Chondrocyte (in vitro differentiated cells): Measurements from ENCODE around the gene ACHE. TPM values are rescaled to one million over a fixed set of nuclear protein-coding genes. Genes with fewer than 3 reads are reported as not detected.
A peak's percentile ranks its signal among the peaks of the same experiment; 100 is the strongest.

ENCODE experiments used
- DNase-seq: peaks from one replicate; pipeline ENCODE4 v3.0.0; 2021; ENCODE audit warnings: mixed read lengths, low spot score
- H3K27ac Mint-ChIP-seq: one replicate; pipeline ENCODE4 v1.8.0; 2021; ENCODE audit warnings: mild to moderate bottlenecking, moderate library complexity, mixed read lengths; ENCODE audit not compliant: unreplicated experiment
- H3K27me3 Mint-ChIP-seq: 2 replicates; pipeline ENCODE4 v1.8.0; 2021; ENCODE audit warnings: low read depth, mixed read lengths
- H3K36me3 Mint-ChIP-seq: 2 replicates; pipeline ENCODE4 v1.8.0; 2021; ENCODE audit warnings: low read depth, mixed read lengths
- H3K4me1 Mint-ChIP-seq: 2 replicates; pipeline ENCODE4 v1.8.0; 2021; ENCODE audit warnings: low read depth, mild to moderate bottlenecking, mixed read lengths
- H3K4me3 Mint-ChIP-seq: one replicate; pipeline ENCODE4 v1.8.0; 2021; ENCODE audit warnings: mild to moderate bottlenecking, moderate library complexity, mixed read lengths; ENCODE audit not compliant: unreplicated experiment
- H3K9me3 Mint-ChIP-seq: 2 replicates; pipeline ENCODE4 v1.8.0; 2021; ENCODE audit warnings: low read depth, mixed read lengths
- total RNA-seq: library from RNA; stranded (reverse); gene quantifications from 3 replicates; pipeline ENCODE4 v1.2.1, GENCODE V29; 2021
- TF ChIP-seq, protein P1 (sequence below): fragments of 200-600 bp; sonication (generic); IDR thresholded peaks from 2 replicates; pipeline ENCODE4 v1.5.0; 2021; ENCODE audit warnings: antibody characterized with exemption, mild to moderate bottlenecking, moderate library complexity

The ACHE gene
- total RNA-seq, 1 donor from 2014 or later, result 2.9 TPM

DNA sequence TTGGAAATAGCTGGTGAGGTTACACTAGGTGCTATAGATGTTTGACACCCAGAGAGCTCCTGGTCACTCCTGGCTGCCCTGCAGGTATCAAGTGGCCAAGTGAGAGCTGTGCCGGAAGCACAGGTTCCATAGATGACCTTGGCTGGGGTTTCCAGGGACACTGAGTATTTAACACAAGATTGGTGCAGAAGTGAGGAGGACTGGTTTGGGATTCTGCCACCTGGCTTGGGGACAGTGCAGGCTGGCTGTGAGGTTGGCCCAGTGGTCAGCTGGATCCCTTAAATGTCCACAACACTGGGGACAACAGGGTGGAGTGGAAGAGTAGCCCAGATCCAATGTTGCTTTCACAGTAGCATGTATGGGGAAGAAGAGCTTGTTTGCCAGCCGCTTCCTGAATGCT, 5.3 kb upstream of the ACHE start:
- no peaks in the 10 kb centered on the region for H3K9me3 Mint-ChIP-seq
- DNase-seq, result no peak
- H3K4me3 Mint-ChIP-seq, result no peak overlapping the region
- TF ChIP-seq, protein P1, sequence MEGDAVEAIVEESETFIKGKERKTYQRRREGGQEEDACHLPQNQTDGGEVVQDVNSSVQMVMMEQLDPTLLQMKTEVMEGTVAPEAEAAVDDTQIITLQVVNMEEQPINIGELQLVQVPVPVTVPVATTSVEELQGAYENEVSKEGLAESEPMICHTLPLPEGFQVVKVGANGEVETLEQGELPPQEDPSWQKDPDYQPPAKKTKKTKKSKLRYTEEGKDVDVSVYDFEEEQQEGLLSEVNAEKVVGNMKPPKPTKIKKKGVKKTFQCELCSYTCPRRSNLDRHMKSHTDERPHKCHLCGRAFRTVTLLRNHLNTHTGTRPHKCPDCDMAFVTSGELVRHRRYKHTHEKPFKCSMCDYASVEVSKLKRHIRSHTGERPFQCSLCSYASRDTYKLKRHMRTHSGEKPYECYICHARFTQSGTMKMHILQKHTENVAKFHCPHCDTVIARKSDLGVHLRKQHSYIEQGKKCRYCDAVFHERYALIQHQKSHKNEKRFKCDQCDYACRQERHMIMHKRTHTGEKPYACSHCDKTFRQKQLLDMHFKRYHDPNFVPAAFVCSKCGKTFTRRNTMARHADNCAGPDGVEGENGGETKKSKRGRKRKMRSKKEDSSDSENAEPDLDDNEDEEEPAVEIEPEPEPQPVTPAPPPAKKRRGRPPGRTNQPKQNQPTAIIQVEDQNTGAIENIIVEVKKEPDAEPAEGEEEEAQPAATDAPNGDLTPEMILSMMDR, result no peak
- H3K27ac Mint-ChIP-seq, result no peak overlapping the region
- H3K36me3 Mint-ChIP-seq, result peaks cover 4% of the 10 kb centered on the region
- peaks cover 22% of the 10 kb centered on the region for H3K27me3 Mint-ChIP-seq
- H3K4me1 Mint-ChIP-seq, result peaks cover 8% of the 10 kb centered on the region

DNA sequence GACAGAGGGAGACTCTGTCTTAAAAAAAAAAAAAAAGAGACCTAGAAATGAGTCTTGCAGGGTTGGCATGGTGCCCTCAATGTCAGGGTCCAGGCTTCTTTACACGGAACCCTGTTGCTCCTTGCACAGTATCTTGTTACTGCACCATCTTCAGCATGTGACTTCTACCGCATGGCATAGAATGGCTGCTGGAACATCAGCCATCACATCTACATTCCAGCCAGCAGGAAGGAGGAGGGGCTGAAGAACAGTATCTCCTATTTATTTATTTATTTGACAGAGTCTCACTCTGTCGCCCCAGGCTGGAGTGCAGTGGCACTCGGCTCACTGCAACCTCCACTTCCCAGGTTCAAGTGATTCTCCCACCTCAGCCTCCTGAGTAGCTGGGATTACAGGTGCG, 3.7 kb upstream of the ACHE start:
- H3K36me3 Mint-ChIP-seq, result peaks cover 4% of the 10 kb centered on the region
- peaks cover 9% of the 10 kb centered on the region for H3K4me1 Mint-ChIP-seq
- H3K9me3 Mint-ChIP-seq, result no peaks in the 10 kb centered on the region

DNA sequence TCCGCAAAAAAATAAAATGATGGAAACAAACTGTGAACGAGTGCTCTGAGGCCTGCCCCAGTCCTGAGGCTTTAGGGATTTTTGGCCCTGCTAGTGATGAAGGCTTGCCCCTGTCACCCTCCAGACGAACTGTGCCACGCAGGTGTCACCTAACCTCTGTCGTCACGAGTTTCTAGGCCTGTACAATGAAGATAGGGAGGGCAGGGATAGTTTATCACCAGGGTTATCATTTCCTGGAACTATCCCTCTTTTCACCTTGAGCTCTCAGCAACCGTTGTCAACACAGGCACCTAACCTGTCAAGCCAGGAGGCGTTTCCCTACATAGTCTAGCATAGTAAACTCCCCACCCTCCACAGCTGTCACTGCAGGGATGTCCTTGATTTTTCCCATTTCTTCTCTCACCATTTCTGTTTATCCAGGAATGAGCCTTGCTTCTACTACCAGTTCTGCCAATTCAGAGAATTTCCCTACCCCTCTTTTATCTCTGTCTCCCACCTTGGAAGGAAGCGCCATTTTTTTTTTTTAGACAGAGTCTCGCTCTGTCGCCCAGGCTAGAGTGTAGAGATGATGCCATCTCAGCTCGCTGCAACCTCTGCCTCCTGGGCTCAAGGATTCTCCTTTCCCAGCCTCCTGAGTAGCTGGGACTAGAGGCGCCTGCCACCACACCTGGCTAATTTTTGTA, 2.2 kb upstream of the ACHE start:
- Mint-ChIP-seq H3K27me3 (peaks cover 21% of the 10 kb centered on the region), H3K36me3 (peaks cover 4% of the 10 kb centered on the region), H3K4me1 (peaks cover 12% of the 10 kb centered on the region), H3K27ac (no peak overlapping the region), H3K9me3 (no peaks in the 10 kb centered on the region), H3K4me3 (no peak overlapping the region)
- TF ChIP-seq, protein P1, result no peak
- no peak for DNase-seq

More for the DNA sequence above, 3.7 kb upstream of the ACHE start:
- H3K27ac Mint-ChIP-seq, result no peak overlapping the region
- no peak overlapping the region for H3K4me3 Mint-ChIP-seq
- H3K27me3 Mint-ChIP-seq, result peaks cover 23% of the 10 kb centered on the region
- no peak for DNase-seq
- TF ChIP-seq, protein P1, result no peak

DNA sequence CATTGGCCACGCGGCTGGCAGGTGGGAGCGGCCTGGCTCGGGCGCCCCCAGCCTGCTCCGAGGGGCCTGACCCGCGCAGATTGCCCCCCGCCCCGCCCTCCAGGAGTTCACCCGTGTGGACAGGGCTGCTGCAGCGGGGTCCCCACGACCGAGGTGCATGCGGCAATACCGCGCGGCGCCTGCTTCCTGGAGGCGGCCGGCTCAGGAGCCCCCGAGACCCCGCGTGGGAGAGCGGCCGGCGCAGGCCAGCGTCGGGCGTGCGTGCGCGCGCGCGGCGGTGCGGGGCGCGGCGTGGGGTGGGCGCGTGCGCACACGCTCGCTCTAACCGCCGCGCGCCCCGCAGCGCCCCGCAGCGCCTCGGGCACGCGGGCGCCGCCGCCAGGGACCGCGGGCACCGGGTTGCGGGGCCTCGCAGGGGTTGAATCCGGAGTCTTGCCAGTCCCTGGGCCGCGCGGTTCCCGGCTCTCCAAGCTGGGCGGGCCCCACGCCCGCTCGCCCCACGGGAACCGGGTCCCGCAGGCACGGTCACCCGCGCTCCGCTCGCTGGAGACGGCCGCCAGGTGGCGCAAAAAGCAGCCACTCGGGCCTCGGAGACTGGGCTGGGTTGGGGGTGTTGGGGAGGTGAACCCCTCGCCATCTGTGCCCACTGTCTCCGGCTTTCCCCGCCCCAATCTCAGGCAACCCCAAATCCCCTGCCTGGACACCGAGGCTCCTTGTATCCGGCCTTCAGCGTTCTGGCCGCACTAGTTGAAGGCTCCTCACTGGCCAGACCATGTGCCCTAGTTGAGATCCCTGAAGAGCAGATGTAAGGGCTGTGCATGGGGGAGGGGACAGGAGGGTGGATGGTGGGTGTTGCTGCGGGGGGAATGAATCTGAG, 1.3 kb upstream of the ACHE start:
- DNase-seq, result no peak
- Mint-ChIP-seq H3K4me1 (peaks cover 12% of the 10 kb centered on the region), H3K36me3 (peaks cover 4% of the 10 kb centered on the region), H3K27me3 (peaks cover 21% of the 10 kb centered on the region), H3K4me3 (peak overlapping the region; percentile 55), H3K9me3 (no peaks in the 10 kb centered on the region), H3K27ac (no peak overlapping the region)
- TF ChIP-seq, protein P1, result peak; percentile 94

DNA sequence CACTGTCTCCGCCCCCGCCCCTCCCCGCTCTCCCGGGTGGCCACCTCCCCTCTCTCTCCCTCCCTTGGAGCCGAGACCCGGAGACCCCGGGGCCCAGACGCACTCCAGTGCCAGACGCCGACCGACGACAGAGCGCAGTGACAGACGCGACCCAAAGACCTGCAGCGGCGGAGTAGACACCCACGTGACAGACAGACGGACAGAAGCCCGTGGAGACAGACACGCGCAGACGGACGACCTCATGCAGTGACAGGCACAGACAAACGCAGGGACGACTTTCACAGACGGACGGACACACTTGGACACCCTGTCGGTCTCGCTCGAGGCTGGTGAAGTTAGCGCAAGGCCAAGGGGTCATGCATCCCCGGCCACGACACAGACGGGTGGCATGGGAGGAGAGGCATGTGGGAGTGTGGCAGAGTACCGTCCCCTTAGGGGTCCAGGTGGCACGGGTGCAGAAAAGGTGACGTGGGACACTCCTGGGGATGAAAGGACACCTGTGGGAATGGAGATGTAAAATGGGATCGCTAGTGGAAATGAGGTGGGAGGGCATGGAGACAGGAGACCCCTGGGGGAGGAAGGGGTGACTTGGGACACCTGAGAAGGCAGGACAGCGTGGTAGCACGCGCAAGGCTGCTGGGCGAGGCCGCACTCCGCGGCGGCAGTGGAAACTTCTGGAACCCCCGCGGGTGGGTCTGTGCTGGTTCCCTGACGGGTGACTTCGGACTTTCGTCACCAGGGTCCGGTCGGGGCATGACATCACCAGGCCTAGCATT, 456 bp upstream of the ACHE start:
- peaks cover 21% of the 10 kb centered on the region for H3K27me3 Mint-ChIP-seq
- peak overlapping the region; percentile 82 for H3K4me3 Mint-ChIP-seq
- H3K27ac Mint-ChIP-seq, result peak overlapping the region; percentile 73
- peaks cover 16% of the 10 kb centered on the region for H3K4me1 Mint-ChIP-seq
- TF ChIP-seq, protein P1, result no peak
- H3K36me3 Mint-ChIP-seq, result peaks cover 4% of the 10 kb centered on the region
- no peak for DNase-seq
- H3K9me3 Mint-ChIP-seq, result no peaks in the 10 kb centered on the region
